ENCODE measurements around the gene FBF1.

The FBF1 gene

DNA sequence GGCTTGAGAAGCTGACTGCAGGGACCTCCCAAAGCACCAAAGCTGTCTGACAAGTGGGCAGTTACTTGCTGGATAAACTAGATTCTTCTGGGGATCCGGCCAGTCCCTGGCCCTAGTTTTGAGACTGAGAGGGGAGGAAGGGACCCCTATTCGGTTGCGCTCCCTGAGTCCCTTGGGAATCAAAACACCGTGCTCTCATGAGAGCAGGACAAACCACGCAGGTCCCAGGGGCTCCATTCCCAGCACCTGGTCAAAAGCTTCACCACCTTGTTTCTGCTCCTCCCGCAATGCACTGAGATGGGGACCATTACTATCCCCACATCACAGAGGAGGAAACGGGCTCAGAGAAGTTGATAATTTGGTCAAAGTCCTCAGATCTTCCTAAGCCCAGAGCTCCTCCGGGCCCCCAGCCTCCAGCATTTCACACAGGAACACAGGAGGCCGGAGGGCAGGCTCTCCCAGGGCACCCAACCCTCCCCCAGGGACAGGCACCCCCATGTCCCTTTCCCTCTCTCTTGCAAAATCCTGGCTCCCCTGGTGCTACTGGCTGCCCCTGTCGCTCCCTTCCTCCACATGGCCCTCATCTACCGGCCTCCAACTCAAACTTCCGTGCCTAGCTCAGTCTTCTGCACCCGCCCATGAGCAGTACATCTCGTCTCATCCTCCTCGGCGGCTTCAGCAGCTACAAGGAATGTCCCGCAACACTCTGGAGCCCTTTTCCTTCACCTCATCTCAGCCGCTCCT is 47.4 kb downstream of the FBF1 start:
- ChIA-PET CTCF (interaction anchor here (1.0 to 6.5 kb wide), 6 partner anchors 11 to 260 kb away, joined by 3 to 32 read pairs (median 4); partner anchors contain the start of genes GALK1, MRPL38, SMIM5 and TRIM47), POLR2A (interaction anchor here (1.0 kb wide), 1 partner anchor 115 kb away, joined by 3 read pairs; no protein-coding TSS in a partner anchor)
- H3K4me3 ChIP-seq (ENCODE audit: low read depth, low read length) = no peak overlapping the region

DNA sequence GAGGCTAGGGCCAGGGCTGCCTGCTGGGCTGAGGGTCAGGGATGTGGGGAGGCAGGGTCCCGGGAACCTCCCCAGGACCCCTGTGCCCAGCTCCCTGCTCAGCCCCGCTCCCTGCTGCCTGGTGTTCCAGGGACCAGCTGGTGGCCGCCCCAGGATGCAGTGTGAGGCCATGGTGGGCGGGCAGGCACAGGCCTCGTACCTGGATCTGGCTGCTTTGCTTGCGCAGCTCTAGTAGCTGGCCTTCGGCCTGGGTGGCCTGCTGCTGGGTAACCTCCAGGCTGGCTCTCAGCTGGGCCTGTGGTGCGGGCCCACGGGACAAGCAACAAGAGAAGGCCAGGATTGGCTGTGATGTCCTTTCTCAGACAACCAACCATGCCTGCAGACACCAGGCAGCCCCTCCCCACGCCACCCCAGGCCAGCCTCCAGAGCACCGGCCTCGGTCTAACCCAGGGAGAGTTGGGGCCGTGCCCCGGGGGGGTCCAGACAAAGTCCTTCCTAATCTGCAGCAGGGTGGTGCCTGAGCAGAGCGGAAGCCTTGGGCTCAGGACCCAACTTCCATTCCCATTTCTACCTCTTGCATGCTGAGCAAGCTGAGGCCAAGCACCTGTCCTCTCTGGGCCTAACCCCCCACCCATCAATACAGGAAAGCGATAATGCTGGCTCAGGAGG is 48.2 kb downstream of the FBF1 start:
- POLR2A ChIA-PET = interaction anchor here (1.0 kb wide), 1 partner anchor 114 kb away, joined by 3 read pairs; no protein-coding TSS in a partner anchor
- CTCF ChIA-PET = interaction anchor here (0.8 to 6.5 kb wide), 5 partner anchors 12 to 259 kb away, joined by 3 to 32 read pairs (median 4); partner anchors contain the start of genes MRPL38, SMIM5 and TRIM47

More for the DNA sequence above, 47.4 kb downstream of the FBF1 start:
- DNase-seq (ENCODE audit: low read depth, low spot score) = no peak
- TF ChIP-seq, protein P1, sequence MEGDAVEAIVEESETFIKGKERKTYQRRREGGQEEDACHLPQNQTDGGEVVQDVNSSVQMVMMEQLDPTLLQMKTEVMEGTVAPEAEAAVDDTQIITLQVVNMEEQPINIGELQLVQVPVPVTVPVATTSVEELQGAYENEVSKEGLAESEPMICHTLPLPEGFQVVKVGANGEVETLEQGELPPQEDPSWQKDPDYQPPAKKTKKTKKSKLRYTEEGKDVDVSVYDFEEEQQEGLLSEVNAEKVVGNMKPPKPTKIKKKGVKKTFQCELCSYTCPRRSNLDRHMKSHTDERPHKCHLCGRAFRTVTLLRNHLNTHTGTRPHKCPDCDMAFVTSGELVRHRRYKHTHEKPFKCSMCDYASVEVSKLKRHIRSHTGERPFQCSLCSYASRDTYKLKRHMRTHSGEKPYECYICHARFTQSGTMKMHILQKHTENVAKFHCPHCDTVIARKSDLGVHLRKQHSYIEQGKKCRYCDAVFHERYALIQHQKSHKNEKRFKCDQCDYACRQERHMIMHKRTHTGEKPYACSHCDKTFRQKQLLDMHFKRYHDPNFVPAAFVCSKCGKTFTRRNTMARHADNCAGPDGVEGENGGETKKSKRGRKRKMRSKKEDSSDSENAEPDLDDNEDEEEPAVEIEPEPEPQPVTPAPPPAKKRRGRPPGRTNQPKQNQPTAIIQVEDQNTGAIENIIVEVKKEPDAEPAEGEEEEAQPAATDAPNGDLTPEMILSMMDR (IDR thresholded peaks at IDR 0.05; ENCODE audit: insufficient read depth, low read length, missing control alignments) = no peak

DNA sequence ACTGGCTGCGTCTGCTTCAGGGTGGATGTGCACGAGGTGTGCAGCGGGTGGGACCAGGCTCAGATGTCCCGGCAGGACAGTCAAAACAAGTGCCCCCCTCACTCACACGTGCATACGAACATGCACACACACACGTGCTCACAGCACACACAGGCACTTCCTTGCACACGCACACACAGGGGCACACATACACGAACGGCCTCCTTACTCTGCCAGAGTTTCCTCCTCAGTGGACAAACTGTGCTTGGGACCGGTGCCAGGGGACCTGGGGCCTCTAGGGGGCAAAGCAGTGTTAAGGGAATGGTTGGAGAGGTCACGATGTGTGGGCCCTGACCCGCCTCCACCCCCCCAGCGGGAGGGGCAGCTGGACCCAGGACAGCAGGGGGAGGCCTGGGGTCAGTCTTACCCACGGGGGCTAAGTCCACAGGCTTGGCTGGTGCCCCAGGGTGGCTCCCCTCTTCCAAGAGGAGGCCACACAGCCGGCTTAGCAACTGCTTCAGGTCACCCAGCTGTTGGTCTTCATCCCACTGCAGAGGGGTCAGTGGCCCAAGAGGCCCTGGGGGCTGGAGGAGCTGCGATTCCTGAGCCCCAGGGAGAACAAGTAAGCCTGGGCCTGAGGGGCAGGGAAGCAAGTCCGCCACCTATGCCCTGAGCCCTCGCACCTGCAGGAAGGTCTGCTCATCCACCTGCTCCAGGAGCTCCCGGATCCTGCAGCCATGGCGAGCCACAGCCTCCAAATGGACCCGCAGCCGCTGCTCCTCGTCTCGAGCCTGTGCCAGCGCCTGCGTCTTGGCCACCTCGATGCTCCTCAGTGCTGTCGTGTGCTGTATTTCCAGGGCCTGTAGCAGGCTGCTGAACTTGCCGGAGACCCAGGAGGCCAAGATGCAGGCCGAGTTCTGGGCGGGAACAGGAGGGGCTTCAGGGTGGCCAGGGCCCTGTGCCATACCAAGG is 49.0 kb downstream of the FBF1 start:
- POLR2A ChIA-PET = no interaction called here
- CTCF ChIA-PET = interaction anchor here (0.8 to 6.5 kb wide), 2 partner anchors 13 kb away, joined by 4 to 32 read pairs; partner anchors contain the start of genes MRPL38 and TRIM47
- no peak for DNase-seq (ENCODE audit: low read depth, low spot score)
- H3K4me3 ChIP-seq (ENCODE audit: low read depth, low read length) = no peak overlapping the region
- TF ChIP-seq, protein P1 (IDR thresholded peaks at IDR 0.05; ENCODE audit: insufficient read depth, low read length, missing control alignments) = no peak

More for the DNA sequence above, 48.2 kb downstream of the FBF1 start:
- DNase-seq (ENCODE audit: low read depth, low spot score) = no peak
- TF ChIP-seq, protein P1 (IDR thresholded peaks at IDR 0.05; ENCODE audit: insufficient read depth, low read length, missing control alignments) = no peak
- H3K4me3 ChIP-seq (ENCODE audit: low read depth, low read length) = no peak overlapping the region

DNA sequence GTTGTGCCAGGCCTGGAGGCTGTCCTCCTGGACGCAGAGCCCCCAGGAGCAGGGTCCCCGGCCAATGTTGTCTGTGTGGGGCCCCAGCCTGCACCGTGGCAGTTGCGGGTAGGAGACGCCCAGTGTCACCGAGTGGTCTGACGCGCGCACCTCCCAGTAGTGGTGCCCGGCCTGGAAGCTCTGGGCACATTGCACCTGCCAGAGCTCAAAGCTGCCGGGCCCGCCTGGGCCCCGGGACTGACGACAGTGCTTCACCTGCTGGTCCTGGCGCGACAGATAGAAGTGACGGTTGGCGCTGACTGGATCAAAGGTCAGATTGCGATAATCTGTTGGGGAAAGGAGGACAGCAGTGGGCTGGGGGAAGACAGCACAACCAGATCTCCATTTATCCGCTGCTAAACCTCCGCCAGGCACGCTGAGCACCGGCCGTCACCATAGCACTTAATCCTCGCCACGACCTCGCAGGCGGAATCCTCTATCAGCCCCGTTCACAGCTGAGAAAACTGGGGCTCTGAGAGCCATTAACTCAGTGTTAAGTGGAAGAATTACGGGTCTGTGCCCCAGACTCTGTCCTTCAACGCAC is 49.7 kb downstream of the FBF1 start:
- no peak overlapping the region for H3K4me3 ChIP-seq (ENCODE audit: low read depth, low read length)
- no peak for DNase-seq (ENCODE audit: low read depth, low spot score)
- ChIA-PET POLR2A (no interaction called here), CTCF (interaction anchor here (6.5 kb wide), 1 partner anchor 13 kb away, joined by 32 read pairs; the partner anchor contains the start of gene TRIM47)
- TF ChIP-seq, protein P1 (IDR thresholded peaks at IDR 0.05; ENCODE audit: insufficient read depth, low read length, missing control alignments) = no peak

DNA sequence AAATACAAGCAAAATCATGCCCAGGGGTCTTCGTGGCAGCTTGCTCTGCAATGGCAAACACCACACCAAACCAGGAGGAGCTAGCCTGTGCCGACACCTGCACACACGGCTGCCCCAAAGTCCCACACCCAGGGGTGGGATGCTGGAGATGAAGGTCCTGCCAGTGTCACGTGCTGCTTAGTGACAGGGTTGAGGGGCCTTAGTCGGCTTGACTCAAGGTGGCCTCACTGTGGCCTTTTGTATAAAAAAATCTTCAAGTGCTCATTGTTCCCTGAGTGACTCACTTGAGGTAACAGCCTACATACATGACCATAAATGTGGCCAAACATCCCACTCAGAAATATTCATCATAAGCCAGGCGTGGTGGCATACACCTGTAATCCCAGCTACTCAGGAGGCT is 51.4 kb downstream of the FBF1 start:
- no peak for DNase-seq (ENCODE audit: low read depth, low spot score)
- H3K4me3 ChIP-seq (ENCODE audit: low read depth, low read length) = no peak overlapping the region
- POLR2A ChIA-PET = interaction anchor here (0.7 to 1.2 kb wide), 2 partner anchors 11 to 106 kb away, joined by 3 to 4 read pairs; no protein-coding TSS in a partner anchor
- TF ChIP-seq, protein P1 (IDR thresholded peaks at IDR 0.05; ENCODE audit: insufficient read depth, low read length, missing control alignments) = no peak
- CTCF ChIA-PET = interaction anchor here (6.5 kb wide), 1 partner anchor 11 kb away, joined by 32 read pairs; the partner anchor contains the start of gene TRIM47
